Effector memory CD8-positive, alpha-beta T cell (primary cell): ENCODE results near the gene FSIP1.

Experiments
- ATAC-seq: fragments of 150-1000 bp; cut with Tn5 transposase; replicated peaks from 2 replicates; pipeline ENCODE4 v1.10.0; 2021; ENCODE audit warnings: mild to moderate bottlenecking, moderate library complexity
- DNase-seq, 3 experiments: peaks; one replicate each; pipeline ENCODE4 v3.0.0; 2021
- H3K27ac Mint-ChIP-seq, 2 donors: one replicate each; pipeline ENCODE4 v1.8.0; 2022; ENCODE audit warnings: mild to moderate bottlenecking in 2 of 2, mixed read lengths in 2 of 2, moderate library complexity in 2 of 2
- H3K27me3 Mint-ChIP-seq, 2 donors: one replicate each; pipeline ENCODE4 v1.8.0; 2022; ENCODE audit warnings: mixed read lengths in 2 of 2
- H3K36me3 Mint-ChIP-seq: one replicate; pipeline ENCODE4 v1.8.0; 2022; ENCODE audit warnings: mild to moderate bottlenecking, moderate library complexity, mixed read lengths; ENCODE audit not compliant: insufficient read depth
- H3K4me1 Mint-ChIP-seq, 2 donors: one replicate each; pipeline ENCODE4 v1.8.0; 2022; ENCODE audit warnings: low read depth in 2 of 2, mixed read lengths in 2 of 2
- H3K4me3 Mint-ChIP-seq, 2 donors: one replicate each; pipeline ENCODE4 v1.8.0; 2022; ENCODE audit warnings: mild to moderate bottlenecking in 2 of 2, mixed read lengths in 2 of 2, moderate library complexity in 2 of 2
- H3K9me3 Mint-ChIP-seq, 2 donors: one replicate each; pipeline ENCODE4 v1.8.0; 2022; ENCODE audit warnings: mixed read lengths in 2 of 2

Gene FSIP1

DNA sequence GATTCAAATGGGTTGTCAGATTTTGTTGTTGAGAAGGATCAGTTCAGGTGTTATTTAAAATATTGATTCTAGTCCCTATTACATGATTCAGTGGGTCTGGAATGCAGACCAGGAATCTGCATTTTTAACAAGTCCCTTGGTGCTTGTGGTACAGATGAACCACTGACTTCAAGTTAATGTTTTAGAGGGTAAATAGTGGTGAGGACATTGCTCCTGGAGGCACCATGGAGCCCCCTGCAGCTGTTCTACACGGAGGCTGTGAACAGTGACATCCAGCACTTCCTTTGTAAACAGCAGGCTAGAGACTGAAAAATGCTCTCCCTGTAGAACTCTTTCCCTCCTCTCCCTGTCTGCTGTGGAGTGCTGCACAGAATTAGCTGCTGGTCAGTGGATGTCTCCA, 4.8 kb upstream of the FSIP1 start:
- H3K4me3 Mint-ChIP-seq, result no peak overlapping the region
- H3K27me3 Mint-ChIP-seq, result no peaks in the 10 kb centered on the region
- no peak for ATAC-seq
- peaks cover 17 to 26% of the 10 kb centered on the region in 2 donors for H3K4me1 Mint-ChIP-seq
- H3K9me3 Mint-ChIP-seq, result no peaks in the 10 kb centered on the region
- DNase-seq, result no peak
- peaks cover 6% of the 10 kb centered on the region for H3K36me3 Mint-ChIP-seq
- no peak overlapping the region for H3K27ac Mint-ChIP-seq

DNA sequence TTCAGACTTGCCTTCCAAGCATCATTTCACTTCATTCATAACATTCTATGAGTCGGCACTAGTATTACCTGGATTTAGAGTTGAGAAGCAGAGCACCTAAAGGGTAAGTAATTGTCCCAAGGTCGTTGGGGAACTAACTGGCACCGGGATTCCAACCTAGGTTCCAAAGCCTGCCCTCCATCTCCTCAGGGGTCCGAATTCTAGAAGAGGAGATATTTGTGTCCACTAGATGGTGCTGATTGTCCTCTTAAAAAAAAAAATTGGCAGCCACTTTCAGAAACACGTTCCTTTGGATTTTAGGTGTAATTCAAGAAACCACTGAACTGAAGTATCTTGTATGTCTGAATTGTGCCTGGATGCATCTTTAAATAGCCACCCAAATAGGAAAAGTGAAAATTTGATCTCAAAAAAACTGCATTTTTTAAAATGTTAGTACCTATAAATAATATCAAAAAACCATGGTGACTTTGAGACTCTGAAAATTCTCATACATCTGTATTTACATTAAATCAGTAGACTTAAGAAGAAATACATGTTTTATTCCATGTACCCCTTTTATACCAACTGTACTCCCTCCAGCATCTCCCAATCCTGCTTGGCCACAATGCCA, 3.9 kb upstream of the FSIP1 start:
- H3K4me3 Mint-ChIP-seq, result no peak overlapping the region
- H3K27me3 Mint-ChIP-seq, result no peaks in the 10 kb centered on the region
- H3K27ac Mint-ChIP-seq, result peak overlapping the region in 1 of 2 donors; percentile 35
- ATAC-seq (no peak), DNase-seq (peak in 1 of 3 experiments; percentile 10)
- peaks cover 18 to 33% of the 10 kb centered on the region in 2 donors for H3K4me1 Mint-ChIP-seq
- no peaks in the 10 kb centered on the region for H3K9me3 Mint-ChIP-seq
- peaks cover 11% of the 10 kb centered on the region for H3K36me3 Mint-ChIP-seq

DNA sequence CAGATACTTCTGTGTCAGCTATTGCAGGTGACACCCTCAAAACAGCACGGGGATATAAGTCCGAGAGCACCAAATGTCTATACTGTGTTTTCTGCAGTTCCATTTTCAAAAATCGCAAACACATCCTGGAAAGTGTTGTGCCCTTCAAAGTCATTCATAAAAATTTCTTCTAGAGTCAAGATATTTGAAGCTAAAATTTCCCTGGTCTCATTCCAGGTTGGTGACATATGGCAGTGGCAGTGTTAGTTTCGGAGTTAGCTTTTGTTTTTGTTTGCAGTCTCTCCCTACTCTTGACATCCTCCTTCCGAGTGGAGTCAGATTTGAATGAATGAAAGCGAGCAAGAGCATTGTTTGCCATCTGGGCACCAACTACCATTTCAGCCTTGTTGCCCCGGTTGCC, 3.2 kb upstream of the FSIP1 start:
- no peak for ATAC-seq
- Mint-ChIP-seq H3K27ac (peak overlapping the region in 1 of 2 donors; percentile 35), H3K4me3 (peak overlapping the region in 1 of 2 donors; percentile 22)

DNA sequence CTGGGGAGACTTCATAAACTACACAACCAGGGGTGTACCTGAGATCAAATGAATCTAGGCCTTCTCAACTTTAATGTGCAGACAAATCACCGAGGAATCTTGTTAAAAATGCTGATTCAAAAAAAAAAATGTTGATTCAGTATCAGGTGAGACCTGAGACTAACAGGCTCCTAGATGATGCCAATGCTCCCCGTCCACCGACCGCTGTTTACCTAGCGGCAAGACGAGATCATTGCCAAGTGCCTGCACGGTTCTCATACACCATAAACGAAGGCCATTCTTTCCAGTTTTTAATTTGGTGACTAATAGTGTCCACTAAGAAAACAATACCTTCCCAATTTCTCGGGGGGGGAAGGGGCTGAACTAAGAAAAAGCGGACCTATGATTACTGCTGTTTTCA, 2.5 kb upstream of the FSIP1 start:
- peak overlapping the region in 1 of 2 donors; percentile 80 for H3K27ac Mint-ChIP-seq
- H3K9me3 Mint-ChIP-seq, result no peaks in the 10 kb centered on the region
- H3K36me3 Mint-ChIP-seq, result peaks cover 11% of the 10 kb centered on the region
- ATAC-seq (no peak), DNase-seq (no peak)
- H3K27me3 Mint-ChIP-seq, result no peaks in the 10 kb centered on the region
- H3K4me3 Mint-ChIP-seq, result peak overlapping the region; percentile 52 to 60
- peaks cover 18 to 34% of the 10 kb centered on the region in 2 donors for H3K4me1 Mint-ChIP-seq

More for the DNA sequence above, 3.2 kb upstream of the FSIP1 start:
- DNase-seq, result no peak
- H3K9me3 Mint-ChIP-seq, result no peaks in the 10 kb centered on the region
- H3K36me3 Mint-ChIP-seq, result peaks cover 11% of the 10 kb centered on the region
- no peaks in the 10 kb centered on the region for H3K27me3 Mint-ChIP-seq
- H3K4me1 Mint-ChIP-seq, result peaks cover 18 to 34% of the 10 kb centered on the region in 2 donors

DNA sequence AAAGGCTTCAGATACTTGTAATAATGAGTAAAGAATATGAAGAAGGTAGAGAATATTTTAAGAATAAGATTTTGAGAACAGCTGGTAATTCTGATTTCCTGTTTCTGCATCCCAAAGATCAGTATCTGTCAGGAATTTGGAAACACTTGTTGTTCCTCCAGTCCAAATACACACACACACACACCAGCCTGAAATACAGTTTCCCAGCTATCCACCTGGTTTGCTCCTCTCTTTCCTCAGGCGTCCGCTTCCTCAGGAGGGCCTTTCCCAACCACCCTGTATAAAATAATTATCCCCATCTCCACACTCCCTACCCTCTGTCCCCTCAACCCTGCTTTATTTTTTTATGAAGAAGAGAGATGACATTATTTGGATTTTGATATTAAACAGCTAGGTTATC, 2.0 kb upstream of the FSIP1 start:
- peaks cover 18 to 34% of the 10 kb centered on the region in 2 donors for H3K4me1 Mint-ChIP-seq
- ATAC-seq (no peak), DNase-seq (no peak)
- H3K36me3 Mint-ChIP-seq, result peaks cover 11% of the 10 kb centered on the region
- no peaks in the 10 kb centered on the region for H3K9me3 Mint-ChIP-seq
- peak overlapping the region; percentile 52 to 60 for H3K4me3 Mint-ChIP-seq
- H3K27ac Mint-ChIP-seq, result peak overlapping the region in 1 of 2 donors; percentile 80
- H3K27me3 Mint-ChIP-seq, result no peaks in the 10 kb centered on the region

DNA sequence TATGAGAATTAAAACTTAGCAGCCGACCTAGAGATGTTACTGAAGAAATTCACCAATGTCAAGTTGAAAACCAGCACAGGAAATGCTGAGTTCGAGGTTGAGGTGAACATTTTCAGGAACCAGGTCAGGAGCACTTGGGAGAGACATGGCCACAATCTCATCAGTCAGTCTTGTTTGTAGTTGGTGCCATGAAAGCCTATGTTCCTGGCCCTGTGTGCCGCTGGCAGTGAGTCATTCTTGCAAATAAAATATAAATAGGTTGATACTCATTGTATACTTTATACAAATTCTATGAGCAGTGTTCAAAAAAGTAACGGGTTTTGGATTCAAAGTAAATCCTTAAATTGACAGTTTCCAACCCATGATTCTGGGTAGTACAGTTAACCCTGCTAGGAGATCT, 1.5 kb upstream of the FSIP1 start:
- H3K27me3 Mint-ChIP-seq, result no peaks in the 10 kb centered on the region
- DNase-seq, result no peak
- no peaks in the 10 kb centered on the region for H3K9me3 Mint-ChIP-seq
- H3K27ac Mint-ChIP-seq, result peak overlapping the region; percentile 80 to 96
- no peak for ATAC-seq
- peaks cover 18 to 34% of the 10 kb centered on the region in 2 donors for H3K4me1 Mint-ChIP-seq
- peak overlapping the region; percentile 83 to 97 for H3K4me3 Mint-ChIP-seq
- H3K36me3 Mint-ChIP-seq, result peaks cover 11% of the 10 kb centered on the region

DNA sequence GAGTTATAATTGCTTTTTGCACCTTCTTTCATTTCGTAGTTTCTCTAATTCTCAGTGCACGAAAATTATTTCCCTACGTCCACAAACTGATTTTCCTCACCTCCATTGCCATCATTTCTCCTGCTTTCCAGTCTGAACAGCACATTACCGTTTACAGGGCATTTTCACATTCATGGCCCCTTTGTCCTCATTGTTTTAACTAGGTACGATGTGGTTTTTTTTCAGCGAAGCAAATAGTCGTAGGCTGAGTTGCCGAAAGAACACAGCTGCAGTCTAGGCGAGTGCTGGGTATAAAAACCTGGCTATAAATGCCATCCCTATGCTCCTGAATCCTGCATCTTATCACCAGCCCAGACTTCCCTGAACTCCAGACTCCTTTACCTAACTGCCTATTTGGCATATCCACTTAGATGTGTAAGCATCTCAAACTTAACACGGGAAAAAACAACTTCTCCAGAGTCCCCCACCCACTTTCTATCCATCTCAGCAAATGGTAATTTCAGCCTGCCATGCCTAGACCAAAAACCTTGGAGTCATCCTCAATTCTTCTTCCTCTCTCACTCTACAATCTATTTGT, 691 bp upstream of the FSIP1 start:
- Mint-ChIP-seq H3K9me3 (no peaks in the 10 kb centered on the region), H3K4me1 (peaks cover 18 to 34% of the 10 kb centered on the region in 2 donors), H3K27ac (peak overlapping the region; percentile 80 to 96), H3K36me3 (peaks cover 11% of the 10 kb centered on the region), H3K27me3 (no peaks in the 10 kb centered on the region), H3K4me3 (peak overlapping the region; percentile 83 to 97)
- no peak for ATAC-seq
- DNase-seq, result no peak

DNA sequence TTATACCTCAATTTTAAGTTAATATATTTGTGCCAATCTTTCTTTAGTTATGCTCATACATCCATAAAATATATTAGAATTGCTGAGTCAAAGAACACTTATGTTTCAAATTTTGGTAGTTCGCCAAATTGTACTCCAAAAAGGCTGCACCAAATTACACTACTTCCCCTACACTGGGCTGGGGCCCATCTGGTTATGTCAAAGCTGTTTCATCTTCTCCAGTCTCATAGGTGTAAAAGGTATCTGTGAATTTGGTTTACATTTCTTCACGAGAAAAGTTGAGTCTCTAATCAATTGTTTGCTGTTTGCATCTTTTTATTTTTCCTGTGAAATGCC, 706 bp downstream of the FSIP1 start:
- Mint-ChIP-seq H3K27ac (peak overlapping the region; percentile 80 to 96), H3K9me3 (no peaks in the 10 kb centered on the region), H3K36me3 (peaks cover 11% of the 10 kb centered on the region), H3K4me1 (peaks cover 20 to 34% of the 10 kb centered on the region in 2 donors), H3K27me3 (peaks cover 5 to 8% of the 10 kb centered on the region in 2 donors), H3K4me3 (peak overlapping the region; percentile 83 to 97)
- no peak for DNase-seq
- ATAC-seq, result no peak

DNA sequence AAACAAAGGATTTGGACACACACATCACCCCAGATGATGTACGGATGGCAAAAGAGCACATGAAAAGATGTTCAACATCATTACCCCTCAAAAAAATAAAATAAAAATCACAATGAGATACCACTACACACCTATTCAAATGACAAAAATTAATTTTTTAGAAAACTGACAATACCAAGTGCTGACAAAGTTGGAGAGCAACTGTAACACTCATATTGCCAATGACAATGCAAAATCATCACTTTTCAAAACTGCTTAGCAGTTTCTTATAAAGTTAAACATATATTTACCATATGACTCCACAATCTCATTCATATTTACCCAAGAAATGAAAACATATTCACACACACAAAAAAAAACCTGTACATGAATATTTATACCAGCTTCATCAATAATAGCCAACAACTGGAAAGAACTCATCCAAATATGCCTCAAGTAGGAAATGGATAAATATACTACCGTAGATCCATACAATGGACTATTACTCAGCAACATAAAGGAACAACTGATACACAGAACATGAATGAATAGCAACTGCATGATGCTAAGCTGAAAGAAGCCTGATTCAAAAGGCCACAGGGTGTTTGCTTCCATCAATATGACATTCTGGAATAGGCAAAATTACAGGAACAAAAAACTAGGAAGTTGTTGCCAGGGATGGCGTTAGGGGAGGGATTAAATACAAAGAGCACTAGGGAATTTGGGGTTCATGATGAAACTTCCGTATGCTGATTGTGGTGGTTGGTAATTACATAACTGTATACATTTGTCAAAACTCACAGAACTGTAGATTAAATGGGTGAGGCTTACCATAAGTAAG, 1.3 kb downstream of the FSIP1 start:
- no peak for ATAC-seq
- Mint-ChIP-seq H3K9me3 (no peaks in the 10 kb centered on the region), H3K4me3 (peak overlapping the region; percentile 83 to 97), H3K27me3 (peaks cover 6 to 11% of the 10 kb centered on the region in 2 donors), H3K27ac (peak overlapping the region; percentile 35 to 96), H3K4me1 (peaks cover 19 to 30% of the 10 kb centered on the region in 2 donors), H3K36me3 (peaks cover 11% of the 10 kb centered on the region)
- no peak for DNase-seq

DNA sequence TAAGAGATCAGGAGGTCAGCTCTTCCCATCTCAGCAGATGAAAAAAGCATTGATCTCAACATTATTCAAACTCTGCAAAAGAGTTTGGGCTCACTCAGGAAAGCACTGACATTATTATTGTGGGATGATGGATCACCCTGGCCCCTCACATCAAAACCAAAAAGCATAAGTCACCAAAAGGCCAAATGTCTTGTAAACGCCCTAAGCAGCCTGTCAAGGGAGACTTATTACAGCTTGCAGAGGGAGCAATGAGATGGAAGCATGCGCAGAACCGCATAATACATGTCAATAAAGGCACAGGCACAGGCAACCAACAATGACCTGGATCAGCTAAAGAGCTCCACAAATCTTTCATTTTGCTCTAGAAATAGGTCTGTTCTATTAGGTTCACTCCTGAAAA, 4.6 kb downstream of the FSIP1 start:
- H3K4me3 Mint-ChIP-seq, result no peak overlapping the region
- H3K27me3 Mint-ChIP-seq, result peaks cover 6 to 11% of the 10 kb centered on the region in 2 donors

DNA sequence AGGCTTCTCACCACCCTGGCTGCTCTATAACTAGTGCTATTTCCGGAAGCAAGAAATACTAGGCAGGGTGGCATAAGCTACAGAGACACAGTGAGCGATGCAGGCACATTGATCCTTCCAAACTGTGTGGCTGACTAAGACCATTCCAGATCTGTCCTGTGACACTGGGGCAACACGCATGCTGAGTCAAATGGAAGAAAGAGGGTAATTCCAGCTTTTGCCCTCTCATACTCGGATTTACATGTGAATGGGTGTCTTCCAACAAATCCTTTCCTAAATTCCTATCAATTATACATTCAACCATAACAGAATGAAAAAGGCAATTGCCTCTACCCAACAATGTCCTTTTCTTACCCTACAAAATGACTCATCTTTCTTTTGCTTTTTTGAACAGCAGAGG, 5.1 kb downstream of the FSIP1 start:
- no peak overlapping the region for H3K27ac Mint-ChIP-seq
- peaks cover 6 to 11% of the 10 kb centered on the region in 2 donors for H3K27me3 Mint-ChIP-seq
- DNase-seq, result no peak
- no peaks in the 10 kb centered on the region for H3K9me3 Mint-ChIP-seq
- H3K4me3 Mint-ChIP-seq, result no peak overlapping the region
- peaks cover 10% of the 10 kb centered on the region for H3K36me3 Mint-ChIP-seq
- H3K4me1 Mint-ChIP-seq, result peaks cover 6 to 8% of the 10 kb centered on the region in 2 donors
- no peak for ATAC-seq

More for the DNA sequence above, 4.6 kb downstream of the FSIP1 start:
- ATAC-seq (no peak), DNase-seq (no peak)
- Mint-ChIP-seq H3K9me3 (no peaks in the 10 kb centered on the region), H3K4me1 (peaks cover 6 to 8% of the 10 kb centered on the region in 2 donors), H3K27ac (no peak overlapping the region), H3K36me3 (peaks cover 15% of the 10 kb centered on the region)

DNA sequence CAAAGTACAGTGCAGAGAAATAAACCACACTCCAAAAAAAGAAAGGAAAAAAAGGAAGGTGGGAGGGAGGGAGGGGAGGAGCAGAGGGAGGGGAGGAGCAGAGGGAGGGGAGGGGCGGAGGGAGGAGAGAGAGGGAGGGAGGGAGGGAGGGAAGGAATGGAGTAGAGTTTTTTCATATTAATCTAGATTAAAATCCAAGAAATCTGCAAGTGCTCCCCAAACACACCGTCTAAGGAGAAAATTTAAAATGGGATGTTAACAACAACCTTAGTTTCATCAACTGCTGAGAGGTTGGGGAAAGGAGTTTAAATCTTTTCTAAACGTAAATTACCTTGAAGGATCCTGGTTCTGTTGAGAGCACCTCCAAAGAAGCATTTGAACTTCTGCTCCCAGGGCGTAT, 6.6 kb downstream of the FSIP1 start:
- H3K27ac Mint-ChIP-seq, result no peak overlapping the region
- no peaks in the 10 kb centered on the region for H3K9me3 Mint-ChIP-seq
- H3K27me3 Mint-ChIP-seq, result peaks cover 6 to 11% of the 10 kb centered on the region in 2 donors
- H3K4me3 Mint-ChIP-seq, result no peak overlapping the region
- H3K36me3 Mint-ChIP-seq, result peaks cover 5% of the 10 kb centered on the region
- no peak for DNase-seq
- no peak for ATAC-seq
- peaks cover 0 to 8% of the 10 kb centered on the region in 2 donors for H3K4me1 Mint-ChIP-seq

DNA sequence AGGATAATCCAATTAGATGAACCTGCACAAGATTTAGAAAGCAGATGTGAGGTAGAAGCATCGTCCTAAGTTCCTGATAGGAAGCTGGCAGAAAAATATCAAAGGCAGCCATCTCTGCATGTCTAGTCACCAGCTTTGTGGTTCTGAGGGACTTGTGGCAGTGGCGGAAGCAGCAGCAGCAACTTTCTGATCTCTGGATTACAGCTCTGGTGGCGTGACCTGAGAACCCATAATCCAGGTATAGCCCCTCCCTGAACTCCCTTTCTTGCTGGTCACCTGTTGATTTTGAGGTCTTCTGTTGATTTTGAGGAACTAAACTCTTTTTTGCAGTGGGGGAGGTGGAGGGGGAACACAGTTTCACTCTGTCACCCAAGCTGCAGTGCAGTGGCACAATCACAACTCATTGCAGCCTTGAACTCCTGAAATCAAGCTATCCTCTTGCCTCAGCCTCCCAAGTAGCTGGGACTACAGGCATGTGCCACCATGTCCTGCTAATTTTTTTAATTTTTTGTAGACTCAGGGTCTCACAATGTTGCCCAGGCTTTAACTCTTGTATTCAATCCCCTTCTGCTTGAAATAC, 7.9 kb downstream of the FSIP1 start:
- Mint-ChIP-seq H3K27ac (peak overlapping the region in 1 of 2 donors; percentile 49), H3K9me3 (no peaks in the 10 kb centered on the region), H3K4me1 (peaks cover 0 to 8% of the 10 kb centered on the region in 2 donors), H3K4me3 (peak overlapping the region; percentile 8 to 43), H3K27me3 (peaks cover 6 to 11% of the 10 kb centered on the region in 2 donors), H3K36me3 (peaks cover 5% of the 10 kb centered on the region)
- DNase-seq, result peak; percentile 11 to 26 (median 21)
- peak; percentile 95 for ATAC-seq
